ENCODE measurements around the gene JUND. TPM values are rescaled to one million over a fixed set of nuclear protein-coding genes. Genes with fewer than 3 reads are reported as not detected.
A peak's percentile ranks its signal among the peaks of the same experiment; 100 is the strongest.

The JUND gene
- total RNA-seq, 1 experiment from 2014 or later = 103 TPM

GRCh38 chr19:18279266-18279515 is 2.2 kb downstream of the JUND start:
- no peaks in the 10 kb centered on the region for H3K4me1 ChIP-seq (ENCODE audit: insufficient read depth, low read length)
- H3K14ac ChIP-seq (ENCODE audit: insufficient read depth, low read length) = no peak overlapping the region
- no peak overlapping the region for H2BK12ac ChIP-seq (ENCODE audit: insufficient read length, low read depth, low read length)
- no peak overlapping the region for H3K23ac ChIP-seq (ENCODE audit: insufficient read length, low read depth, low read length)
- no peak overlapping the region for H3K27ac ChIP-seq (ENCODE audit: insufficient read length, low read depth, low read length)
- H3K9me3 Mint-ChIP-seq = peaks cover 0 to 4% of the 10 kb centered on the region in 2 experiments; a peak in 3 of 5 replicates
- TF ChIP-seq CTCF (conservative IDR thresholded peaks at IDR 0.05) = no peak
- peak overlapping the region; percentile 97 to 100 (median 98); a peak in 6 of 7 replicates for H3K27ac Mint-ChIP-seq
- WGBS (ENCODE audit: extremely low coverage, insufficient read length, low lambda C conversion rate) = no CpG with 5 or more reads among the region's 5 CpGs
- H3K79me2 ChIP-seq (ENCODE audit: insufficient read depth, low read length) = peaks cover 9% of the 10 kb centered on the region; the same call in 1 of the 2 replicates
- H3K4me2 ChIP-seq (ENCODE audit: insufficient read depth, insufficient read length, low read length) = peak overlapping the region; percentile 59
- H3K9ac ChIP-seq (ENCODE audit: extremely low read depth, insufficient read length, low read length) = peak overlapping the region; percentile 46
- H2AFZ ChIP-seq (ENCODE audit: low read length) = no peak overlapping the region
- H3T11ph ChIP-seq (ENCODE audit: low read length) = no peak overlapping the region
- H3K27me3 ChIP-seq (ENCODE audit: insufficient read depth, low read length) = no peaks in the 10 kb centered on the region
- H3K4me1 Mint-ChIP-seq = peaks cover 26 to 31% of the 10 kb centered on the region in 2 experiments
- H2BK5ac ChIP-seq (ENCODE audit: insufficient read length, low read length) = no peak overlapping the region
- no peak overlapping the region for H3K56ac ChIP-seq (ENCODE audit: insufficient read length, low read depth, low read length)
- H3K9me3 ChIP-seq (ENCODE audit: control insufficient read depth, low read depth, low read length) = no peaks in the 10 kb centered on the region
- H4K91ac ChIP-seq (ENCODE audit: insufficient read length, low read depth, low read length) = no peak overlapping the region
- H3K27me3 Mint-ChIP-seq (ENCODE audit: low read depth) = no peaks in the 10 kb centered on the region; the same call in 1 of the 2 replicates
- peak overlapping the region; percentile 84 to 94 for H3K4me3 Mint-ChIP-seq
- H3K36me3 Mint-ChIP-seq (ENCODE audit: insufficient read depth in 1 of 3, low read depth in 3 of 3) = peaks cover 5 to 27% (median 25%) of the 10 kb centered on the region in 3 experiments; a peak in 6 of 7 replicates
- no peak overlapping the region for H2AK5ac ChIP-seq (ENCODE audit: insufficient read length, low read length)
- peaks cover 7% of the 10 kb centered on the region for H3K23me2 ChIP-seq (ENCODE audit: insufficient read length, low read depth, low read length, poor library complexity, severe bottlenecking)
- H3K79me1 ChIP-seq (ENCODE audit: insufficient read depth, low read depth, low read length, poor library complexity, severe bottlenecking) = peaks cover 3% of the 10 kb centered on the region
- no peak overlapping the region for H2BK120ac ChIP-seq (ENCODE audit: low read depth, low read length, poor library complexity, severe bottlenecking)
- H3K18ac ChIP-seq (ENCODE audit: insufficient read length, low read depth, low read length) = no peak overlapping the region
- H2BK20ac ChIP-seq (ENCODE audit: low read depth, low read length, poor library complexity, severe bottlenecking) = no peak overlapping the region
- H4K5ac ChIP-seq (ENCODE audit: insufficient read length, low read depth, low read length) = no peak overlapping the region
- DNase-seq = no peak
- no peaks in the 10 kb centered on the region for H4K20me1 ChIP-seq (ENCODE audit: control insufficient read depth, insufficient read depth, insufficient read length)
- no peak overlapping the region for H3K4ac ChIP-seq (ENCODE audit: low read depth, low read length)
- H2BK15ac ChIP-seq (ENCODE audit: low read depth, low read length) = no peak overlapping the region
- no peak overlapping the region for H4K8ac ChIP-seq (replicated peaks; ENCODE audit: insufficient read length, low read depth, low read length)

Measured in H9 (cell line).